H1 (cell line): ENCODE data around the gene PRMT5. TPM values are rescaled to one million over a fixed set of nuclear protein-coding genes. Genes with fewer than 3 reads are reported as not detected.

ENCODE experiments used
- BRCA1 ChIP-seq: IDR thresholded peaks from 2 replicates; pipeline ENCODE4 v1.6.1; 2012; ENCODE audit warnings: low read depth, low read length, improper control_type of control experiment
- SP2 ChIP-seq: IDR thresholded peaks from 2 replicates; pipeline ENCODE4 v1.6.1; 2012; ENCODE audit warnings: mild to moderate bottlenecking, low read length, inconsistent platforms
- polyA plus RNA-seq, 7 experiments: library from polyadenylated mRNA; depleted of rRNA in 3 of 7; stranded (reverse) in 5 of 7; unstranded in 2 of 7; fragments of >200 nt in 5 of 7; fragments of 200-250 nt in 2 of 7; gene quantifications; 1 replicate in 5 of 7; 2 replicates in 1 of 7; 4 replicates in 1 of 7; pipeline versions ENCODE4 v1.2.1 to v1.2.3, GENCODE V29; 2011 to 2013; ENCODE audit warnings: missing spikeins in 2 of 7, mixed read lengths in 2 of 7
- total RNA-seq: library from RNA; stranded (reverse); fragmentation: NEBNext Ultra II Directional; extraction: Animal tissue kit (Norgen Biotek cat#: 25700); gene quantifications from 2 replicates; pipeline ENCODE4 v1.2.1, GENCODE V29; 2021
- TF ChIP-seq, protein P1 (sequence below): fragments of 300-600 bp; sonication (generic); IDR thresholded peaks from 2 replicates; pipeline ENCODE4 v1.7.1; 2012; ENCODE audit warnings: low read length, moderate library complexity, mild to moderate bottlenecking, inconsistent platforms; ENCODE audit not compliant: insufficient replicate concordance

PRMT5 gene
- total and polyA plus RNA-seq, 2 of the 8 experiments (the other 6 are each of a cell fraction or from before 2014, with no cell fraction given) = 171 to 402 TPM

- TF ChIP-seq, protein P1, sequence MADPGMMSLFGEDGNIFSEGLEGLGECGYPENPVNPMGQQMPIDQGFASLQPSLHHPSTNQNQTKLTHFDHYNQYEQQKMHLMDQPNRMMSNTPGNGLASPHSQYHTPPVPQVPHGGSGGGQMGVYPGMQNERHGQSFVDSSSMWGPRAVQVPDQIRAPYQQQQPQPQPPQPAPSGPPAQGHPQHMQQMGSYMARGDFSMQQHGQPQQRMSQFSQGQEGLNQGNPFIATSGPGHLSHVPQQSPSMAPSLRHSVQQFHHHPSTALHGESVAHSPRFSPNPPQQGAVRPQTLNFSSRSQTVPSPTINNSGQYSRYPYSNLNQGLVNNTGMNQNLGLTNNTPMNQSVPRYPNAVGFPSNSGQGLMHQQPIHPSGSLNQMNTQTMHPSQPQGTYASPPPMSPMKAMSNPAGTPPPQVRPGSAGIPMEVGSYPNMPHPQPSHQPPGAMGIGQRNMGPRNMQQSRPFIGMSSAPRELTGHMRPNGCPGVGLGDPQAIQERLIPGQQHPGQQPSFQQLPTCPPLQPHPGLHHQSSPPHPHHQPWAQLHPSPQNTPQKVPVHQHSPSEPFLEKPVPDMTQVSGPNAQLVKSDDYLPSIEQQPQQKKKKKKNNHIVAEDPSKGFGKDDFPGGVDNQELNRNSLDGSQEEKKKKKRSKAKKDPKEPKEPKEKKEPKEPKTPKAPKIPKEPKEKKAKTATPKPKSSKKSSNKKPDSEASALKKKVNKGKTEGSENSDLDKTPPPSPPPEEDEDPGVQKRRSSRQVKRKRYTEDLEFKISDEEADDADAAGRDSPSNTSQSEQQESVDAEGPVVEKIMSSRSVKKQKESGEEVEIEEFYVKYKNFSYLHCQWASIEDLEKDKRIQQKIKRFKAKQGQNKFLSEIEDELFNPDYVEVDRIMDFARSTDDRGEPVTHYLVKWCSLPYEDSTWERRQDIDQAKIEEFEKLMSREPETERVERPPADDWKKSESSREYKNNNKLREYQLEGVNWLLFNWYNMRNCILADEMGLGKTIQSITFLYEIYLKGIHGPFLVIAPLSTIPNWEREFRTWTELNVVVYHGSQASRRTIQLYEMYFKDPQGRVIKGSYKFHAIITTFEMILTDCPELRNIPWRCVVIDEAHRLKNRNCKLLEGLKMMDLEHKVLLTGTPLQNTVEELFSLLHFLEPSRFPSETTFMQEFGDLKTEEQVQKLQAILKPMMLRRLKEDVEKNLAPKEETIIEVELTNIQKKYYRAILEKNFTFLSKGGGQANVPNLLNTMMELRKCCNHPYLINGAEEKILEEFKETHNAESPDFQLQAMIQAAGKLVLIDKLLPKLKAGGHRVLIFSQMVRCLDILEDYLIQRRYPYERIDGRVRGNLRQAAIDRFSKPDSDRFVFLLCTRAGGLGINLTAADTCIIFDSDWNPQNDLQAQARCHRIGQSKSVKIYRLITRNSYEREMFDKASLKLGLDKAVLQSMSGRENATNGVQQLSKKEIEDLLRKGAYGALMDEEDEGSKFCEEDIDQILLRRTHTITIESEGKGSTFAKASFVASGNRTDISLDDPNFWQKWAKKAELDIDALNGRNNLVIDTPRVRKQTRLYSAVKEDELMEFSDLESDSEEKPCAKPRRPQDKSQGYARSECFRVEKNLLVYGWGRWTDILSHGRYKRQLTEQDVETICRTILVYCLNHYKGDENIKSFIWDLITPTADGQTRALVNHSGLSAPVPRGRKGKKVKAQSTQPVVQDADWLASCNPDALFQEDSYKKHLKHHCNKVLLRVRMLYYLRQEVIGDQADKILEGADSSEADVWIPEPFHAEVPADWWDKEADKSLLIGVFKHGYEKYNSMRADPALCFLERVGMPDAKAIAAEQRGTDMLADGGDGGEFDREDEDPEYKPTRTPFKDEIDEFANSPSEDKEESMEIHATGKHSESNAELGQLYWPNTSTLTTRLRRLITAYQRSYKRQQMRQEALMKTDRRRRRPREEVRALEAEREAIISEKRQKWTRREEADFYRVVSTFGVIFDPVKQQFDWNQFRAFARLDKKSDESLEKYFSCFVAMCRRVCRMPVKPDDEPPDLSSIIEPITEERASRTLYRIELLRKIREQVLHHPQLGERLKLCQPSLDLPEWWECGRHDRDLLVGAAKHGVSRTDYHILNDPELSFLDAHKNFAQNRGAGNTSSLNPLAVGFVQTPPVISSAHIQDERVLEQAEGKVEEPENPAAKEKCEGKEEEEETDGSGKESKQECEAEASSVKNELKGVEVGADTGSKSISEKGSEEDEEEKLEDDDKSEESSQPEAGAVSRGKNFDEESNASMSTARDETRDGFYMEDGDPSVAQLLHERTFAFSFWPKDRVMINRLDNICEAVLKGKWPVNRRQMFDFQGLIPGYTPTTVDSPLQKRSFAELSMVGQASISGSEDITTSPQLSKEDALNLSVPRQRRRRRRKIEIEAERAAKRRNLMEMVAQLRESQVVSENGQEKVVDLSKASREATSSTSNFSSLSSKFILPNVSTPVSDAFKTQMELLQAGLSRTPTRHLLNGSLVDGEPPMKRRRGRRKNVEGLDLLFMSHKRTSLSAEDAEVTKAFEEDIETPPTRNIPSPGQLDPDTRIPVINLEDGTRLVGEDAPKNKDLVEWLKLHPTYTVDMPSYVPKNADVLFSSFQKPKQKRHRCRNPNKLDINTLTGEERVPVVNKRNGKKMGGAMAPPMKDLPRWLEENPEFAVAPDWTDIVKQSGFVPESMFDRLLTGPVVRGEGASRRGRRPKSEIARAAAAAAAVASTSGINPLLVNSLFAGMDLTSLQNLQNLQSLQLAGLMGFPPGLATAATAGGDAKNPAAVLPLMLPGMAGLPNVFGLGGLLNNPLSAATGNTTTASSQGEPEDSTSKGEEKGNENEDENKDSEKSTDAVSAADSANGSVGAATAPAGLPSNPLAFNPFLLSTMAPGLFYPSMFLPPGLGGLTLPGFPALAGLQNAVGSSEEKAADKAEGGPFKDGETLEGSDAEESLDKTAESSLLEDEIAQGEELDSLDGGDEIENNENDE = no peak
- TF ChIP-seq SP2 = no peak
- TF ChIP-seq BRCA1 = no peak
Observed at GRCh38 chr14:22893706-22894105, 35.5 kb downstream of the PRMT5 start (continued).
